GM18951 (cell line): ENCODE results near the gene RGS9.
"Not testable (repeated sequence)": the region's sequence is repeated elsewhere in the genome, so short reads cannot be mapped to it uniquely, and the experiment has no call there.

ENCODE experiments used
- POLR2A ChIP-seq: IDR thresholded peaks from 4 replicates; pipeline ENCODE4 v1.6.1; 2011; ENCODE audit warnings: mild to moderate bottlenecking; ENCODE audit not compliant: insufficient read length, insufficient read depth; ENCODE audit errors: extremely low read depth
- in situ Hi-C: fragments of 300-500 bp; cut with MboI; formaldehyde crosslinking; loops from one replicate; pipeline ENCODE4 v1.12.0; 2022; ENCODE audit warnings: low sequenced_read_pairs, mixed read lengths, inconsistent platforms; ENCODE audit not compliant: unreplicated experiment

Gene RGS9

DNA sequence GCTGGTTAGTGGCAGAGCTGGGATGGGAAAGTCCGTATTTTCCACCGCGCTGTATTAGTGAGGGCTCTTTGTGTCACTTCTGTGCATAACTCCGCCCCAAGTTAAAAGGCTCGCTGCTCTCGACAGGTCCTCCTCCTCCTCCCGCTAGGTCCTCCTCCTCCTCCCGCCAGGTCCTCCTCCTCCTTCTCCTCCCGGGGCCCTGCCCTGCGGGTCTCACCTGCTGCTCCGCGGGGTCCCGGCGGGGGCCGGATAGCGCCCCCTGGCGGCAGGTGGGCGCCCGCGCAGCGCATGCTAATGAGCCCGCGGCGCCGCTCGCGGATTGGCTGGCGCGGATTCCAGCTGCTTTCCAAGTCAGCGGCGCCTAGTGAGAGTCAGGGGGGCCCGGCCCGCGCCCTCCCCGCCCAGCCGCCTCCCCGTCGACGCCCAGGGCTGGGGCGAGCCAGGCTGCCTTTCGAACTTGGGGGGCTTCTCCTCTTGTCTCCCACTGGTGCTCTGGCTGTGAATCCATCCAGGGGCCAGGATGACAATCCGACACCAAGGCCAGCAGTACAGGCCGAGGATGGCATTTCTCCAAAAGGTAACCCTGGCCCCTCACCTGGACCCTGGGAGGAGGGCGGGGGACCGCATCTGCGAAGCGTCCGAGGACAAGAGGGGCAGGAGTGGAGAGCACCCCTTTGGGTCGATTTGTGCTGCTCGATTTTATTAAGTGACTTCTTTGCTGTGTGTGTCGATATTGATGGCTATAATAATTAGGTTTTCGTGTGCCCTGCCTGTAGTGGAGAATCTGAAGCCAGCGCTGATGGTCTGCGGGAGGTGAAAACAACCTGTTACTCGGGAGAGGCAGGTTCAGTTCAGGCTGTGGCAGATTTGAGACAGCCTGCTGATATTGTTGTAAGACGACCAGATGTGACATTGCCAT lies at the start of gene RGS9:
RGS9 (plus strand) TSS at position 350 of the 919 bp plus-strand sequence; CDS start at position 521, 171 bp downstream.
- in situ Hi-C loops, result no loop called here
- peak; percentile 26 for TF ChIP-seq POLR2A

DNA sequence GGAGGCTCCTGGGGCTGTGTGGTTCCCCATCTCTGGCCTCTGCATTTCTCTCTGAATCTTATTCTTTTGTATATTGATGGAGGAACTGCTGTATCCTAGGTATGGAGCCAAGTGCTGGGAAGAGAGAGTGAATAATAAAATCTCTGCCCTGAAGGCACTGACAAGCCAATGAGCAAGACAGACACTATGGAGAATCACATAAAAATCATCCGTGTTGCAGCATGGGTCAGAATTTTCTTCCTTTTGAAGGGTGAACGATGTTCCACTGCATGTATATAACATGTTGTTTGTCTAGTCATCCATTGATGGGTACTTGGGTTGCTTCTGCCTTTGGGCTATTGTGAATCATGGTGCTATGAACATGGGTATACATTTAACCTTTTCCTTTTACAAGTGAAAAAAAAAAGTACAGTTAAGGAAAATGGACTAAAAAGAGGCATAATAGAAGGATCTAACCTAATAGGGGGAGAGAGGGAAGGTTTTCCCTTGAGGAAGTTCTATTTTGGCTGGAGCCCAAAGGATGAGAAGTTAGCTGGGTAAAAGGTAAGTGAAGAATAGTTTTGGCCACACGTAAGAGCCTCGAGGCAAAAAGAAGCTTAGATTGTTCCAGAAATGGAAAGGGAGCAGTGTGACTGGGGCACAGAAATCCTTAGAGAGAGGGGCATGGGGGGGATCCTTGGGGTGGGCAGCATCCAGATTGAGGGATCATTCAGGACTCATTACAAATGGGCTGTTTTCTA lies 48.4 kb upstream of the RGS9 start:
- TF ChIP-seq POLR2A, result no peak
- in situ Hi-C loops, result no loop called here

DNA sequence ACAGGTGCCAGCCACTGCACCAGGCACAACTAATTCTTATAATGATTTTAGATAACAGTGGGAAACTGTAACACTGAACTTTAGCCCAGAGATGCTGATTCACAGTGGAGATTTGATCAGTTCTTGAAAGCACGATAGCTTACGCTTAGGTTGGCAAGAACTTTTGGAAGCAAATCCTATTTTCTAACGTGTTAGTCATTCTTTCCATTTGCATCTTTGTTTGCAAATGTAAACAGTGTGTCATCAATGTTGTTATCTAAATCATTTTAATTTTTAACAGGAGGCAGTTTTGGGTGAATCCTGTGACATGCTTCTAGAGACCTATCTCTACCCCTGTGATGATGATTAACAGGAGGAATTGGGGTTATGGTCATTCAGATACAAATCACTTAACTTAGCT lies 44.9 kb upstream of the RGS9 start:
- no peak for TF ChIP-seq POLR2A
- in situ Hi-C loops, result no loop called here

DNA sequence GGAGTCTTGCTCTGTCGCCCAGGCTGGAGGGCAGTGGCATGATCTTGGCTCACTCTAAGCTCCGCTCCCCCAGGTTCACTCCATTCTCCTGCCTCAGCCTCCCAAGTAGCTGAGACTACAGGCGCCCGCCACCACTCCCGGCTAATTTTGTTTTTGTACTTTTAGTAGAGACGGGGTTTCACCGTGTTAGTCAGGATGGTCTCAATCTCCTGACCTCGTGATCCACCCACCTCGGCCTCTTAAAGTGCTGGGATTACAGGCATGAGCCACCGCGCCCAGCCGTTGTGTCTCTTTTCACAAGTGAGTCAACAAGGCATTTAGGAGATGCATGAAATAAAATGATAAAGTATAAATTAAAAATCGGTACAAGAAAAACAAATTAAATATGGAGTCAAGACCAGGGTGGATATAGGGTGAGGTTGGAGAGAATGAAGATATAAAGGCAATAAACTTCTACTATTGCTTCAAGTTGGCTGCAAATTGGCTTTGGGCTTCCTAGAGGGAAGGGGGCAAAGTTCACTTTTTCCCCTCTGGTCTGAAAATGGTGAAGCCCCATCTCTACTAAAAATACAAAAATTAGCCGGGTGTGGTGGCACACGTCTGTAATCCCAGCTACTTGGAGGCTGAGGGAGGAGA lies 44.3 kb upstream of the RGS9 start:
- in situ Hi-C loops, result not testable (repeated sequence)

DNA sequence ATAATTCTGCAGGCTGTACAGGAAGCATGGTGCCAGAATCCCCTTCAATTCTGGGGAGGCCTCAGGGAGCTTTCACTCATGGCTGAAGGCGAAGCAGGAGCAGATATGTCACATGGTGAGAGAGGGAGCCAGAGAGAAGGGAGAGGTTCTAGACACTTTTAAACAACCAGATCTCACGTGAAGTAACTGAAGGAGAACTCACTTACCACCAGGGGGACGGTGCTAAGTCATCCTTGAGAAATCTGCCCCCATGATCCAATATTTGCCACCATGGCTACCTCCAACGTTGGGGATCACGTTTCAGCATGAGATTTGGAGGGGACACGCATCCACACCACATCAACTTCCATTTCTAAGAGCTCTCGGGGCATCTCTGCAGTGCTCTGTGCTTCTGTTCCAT lies 43.2 kb upstream of the RGS9 start:
- TF ChIP-seq POLR2A, result no peak
- in situ Hi-C loops, result no loop called here

DNA sequence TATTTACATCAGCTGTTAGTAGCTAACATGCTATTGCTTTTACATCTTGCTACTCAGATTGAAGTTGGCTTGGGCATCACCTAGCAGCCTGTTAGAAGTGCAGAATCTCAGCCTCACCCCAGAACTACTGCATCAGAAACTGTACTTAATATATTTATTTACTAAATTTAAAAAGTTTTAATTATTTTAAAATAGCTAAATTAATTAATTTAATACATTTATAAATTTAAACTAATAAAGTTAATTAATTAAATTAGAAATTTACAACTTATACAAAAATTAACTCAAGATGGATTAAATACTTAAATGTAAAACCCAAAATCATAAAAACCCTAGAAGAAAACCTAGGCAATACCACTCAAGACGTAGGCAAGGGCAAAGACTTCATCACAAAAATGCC lies 41.7 kb upstream of the RGS9 start:
- no peak for TF ChIP-seq POLR2A
- in situ Hi-C loops, result no loop called here

DNA sequence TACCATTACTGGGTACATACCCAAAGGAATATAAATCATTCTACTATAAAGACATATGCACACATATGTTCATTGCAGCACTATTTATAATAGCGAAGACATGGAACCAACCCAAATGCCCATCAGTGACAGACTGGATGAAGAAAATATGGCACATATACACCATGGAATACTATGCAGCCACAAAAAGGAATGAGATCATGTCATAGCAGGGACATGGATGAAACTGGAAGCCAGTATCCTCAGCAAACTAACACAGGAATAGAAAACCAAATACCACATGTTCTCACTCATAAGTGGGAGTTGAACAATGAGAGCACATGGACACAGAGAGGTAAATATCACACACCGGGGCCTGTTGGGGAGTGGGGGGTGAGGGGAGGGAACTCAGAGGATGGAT lies 40.8 kb upstream of the RGS9 start:
- in situ Hi-C loops, result not testable (repeated sequence)

DNA sequence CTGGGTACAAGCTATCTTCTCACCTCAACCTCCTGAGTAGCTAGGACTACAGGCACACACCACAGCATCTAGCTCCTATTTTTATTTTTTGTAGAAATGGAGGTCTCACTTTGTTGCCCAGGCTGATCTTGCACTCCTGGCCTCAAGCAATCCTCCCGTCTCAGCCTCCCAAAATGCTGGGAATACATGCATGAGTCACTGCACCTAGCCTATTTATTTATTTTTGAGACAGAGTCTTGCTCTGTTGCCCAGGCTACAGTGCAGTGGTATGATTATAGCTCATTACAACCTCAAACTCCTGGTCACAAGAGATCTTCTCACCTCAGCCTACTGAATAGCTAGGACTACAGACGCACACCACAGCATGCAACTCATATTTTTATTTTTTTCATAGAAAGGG lies 40.1 kb upstream of the RGS9 start:
- TF ChIP-seq POLR2A, result no peak
- in situ Hi-C loops, result no loop called here

DNA sequence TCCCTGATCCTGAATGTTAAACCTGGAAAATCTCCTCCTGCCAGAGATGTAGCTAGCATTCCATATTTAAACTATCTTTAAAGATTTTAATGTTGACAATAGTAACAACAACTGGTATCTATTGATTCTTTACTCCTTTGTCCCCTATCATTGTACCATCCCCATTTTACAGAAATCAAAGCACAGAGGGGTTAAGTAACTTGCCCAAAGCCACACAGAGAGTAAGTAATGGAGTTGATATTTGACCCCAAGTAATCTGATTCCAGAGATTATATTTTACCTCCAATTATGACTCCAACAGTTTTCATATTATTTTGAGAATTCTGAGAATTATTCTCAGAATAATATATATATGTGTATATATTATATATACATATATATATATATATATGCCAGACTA lies 37.7 kb upstream of the RGS9 start:
- in situ Hi-C loops, result no loop called here
- TF ChIP-seq POLR2A, result no peak

DNA sequence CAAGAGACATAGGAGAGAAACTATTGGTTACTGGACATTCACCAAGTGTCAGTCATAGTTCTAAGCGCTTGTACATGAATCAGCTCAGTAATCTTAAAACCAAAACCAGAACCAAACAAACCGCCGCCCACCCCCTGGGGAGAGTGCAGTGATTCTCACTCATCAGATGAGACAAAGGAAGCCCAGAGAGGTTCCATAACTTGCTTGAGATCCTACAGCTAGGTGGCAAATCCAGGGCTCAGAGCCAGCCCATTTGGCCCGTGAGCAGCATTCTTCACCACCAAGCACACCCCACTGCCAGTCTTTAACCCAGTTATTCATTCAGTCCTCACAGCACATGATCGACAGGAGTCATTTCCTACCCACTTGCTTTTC lies 37.2 kb upstream of the RGS9 start:
- in situ Hi-C loops, result no loop called here
- no peak for TF ChIP-seq POLR2A

DNA sequence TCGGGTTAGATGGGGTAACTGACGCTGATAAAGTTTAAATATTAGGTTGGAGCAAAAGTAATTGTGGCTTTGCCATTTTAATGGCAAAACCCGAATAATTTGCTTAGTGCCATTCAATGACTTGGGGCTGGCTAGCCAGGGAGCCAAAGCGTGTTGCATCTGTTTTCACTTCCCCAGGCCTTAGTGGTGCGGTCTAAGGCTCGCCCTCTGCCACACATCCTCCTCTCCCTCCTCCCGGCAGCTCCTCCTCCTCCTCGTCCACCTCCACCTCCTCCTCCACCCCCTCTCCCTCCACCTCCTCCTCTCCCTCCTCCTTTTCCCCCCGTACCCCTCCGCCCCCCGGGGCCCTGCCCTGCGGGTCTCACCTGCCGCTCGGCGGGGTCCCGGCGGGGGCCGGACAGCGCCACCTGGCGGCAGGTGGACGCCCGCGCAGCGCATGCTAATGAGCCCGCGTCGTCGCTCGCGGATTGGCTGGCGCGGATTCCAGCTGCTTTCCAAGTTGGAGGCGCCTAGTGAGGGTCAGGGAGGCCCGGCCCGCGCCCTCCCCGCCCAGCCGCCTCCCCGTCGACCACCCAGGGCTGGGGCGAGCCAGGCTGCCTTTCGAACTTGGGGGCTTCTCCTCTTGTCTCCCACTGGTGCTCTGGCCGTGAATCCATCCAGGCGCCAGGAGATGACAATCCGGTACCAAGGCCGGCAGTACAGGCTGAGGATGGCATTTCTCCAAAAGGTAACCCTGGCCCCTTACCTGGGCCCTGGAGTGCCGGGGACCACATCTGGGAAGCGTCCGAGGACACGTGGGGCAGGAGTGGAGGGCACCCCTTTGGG lies 36.6 kb upstream of the RGS9 start:
- in situ Hi-C loops, result no loop called here
- TF ChIP-seq POLR2A, result peak; percentile 31

DNA sequence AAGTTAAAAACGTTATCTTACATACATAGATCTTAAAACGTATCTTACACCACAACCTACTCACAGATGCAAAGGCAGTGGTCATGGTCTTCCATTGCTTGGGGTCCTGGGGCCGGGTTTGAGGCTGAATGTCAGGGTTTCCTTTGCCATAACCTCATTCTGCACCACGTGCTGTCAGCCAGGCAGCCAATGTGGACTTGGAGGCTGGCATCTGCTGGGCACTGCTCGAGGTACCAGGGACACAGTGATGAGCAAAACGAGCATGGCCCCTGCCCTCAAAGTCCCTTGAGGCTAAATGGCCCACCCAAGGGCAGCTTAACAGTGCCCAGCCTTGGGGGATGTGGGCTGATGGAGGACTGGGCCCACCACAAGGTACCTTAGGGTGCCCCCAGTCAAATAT lies 35.8 kb upstream of the RGS9 start:
- TF ChIP-seq POLR2A, result no peak
- in situ Hi-C loops, result no loop called here

DNA sequence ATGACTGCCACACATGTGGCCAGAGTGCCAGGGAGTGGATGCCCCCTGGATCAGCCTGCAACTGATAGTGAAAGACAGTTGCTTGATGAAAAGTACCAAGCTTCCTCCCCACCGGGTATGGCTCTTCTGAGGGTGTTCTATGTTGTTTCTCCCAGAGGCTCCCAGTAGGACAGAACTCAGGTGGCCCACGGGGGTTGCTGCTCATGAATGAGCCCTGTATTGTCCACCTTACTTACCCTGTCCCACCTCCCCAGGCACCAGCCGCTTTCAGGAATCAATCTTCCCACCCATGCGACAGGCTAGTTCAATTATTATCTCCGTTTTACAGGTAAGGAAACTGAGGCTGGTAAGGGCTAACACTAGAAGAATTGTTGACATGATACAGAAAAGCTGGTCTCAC lies 34.9 kb upstream of the RGS9 start:
- in situ Hi-C loops, result no loop called here
- TF ChIP-seq POLR2A, result no peak

DNA sequence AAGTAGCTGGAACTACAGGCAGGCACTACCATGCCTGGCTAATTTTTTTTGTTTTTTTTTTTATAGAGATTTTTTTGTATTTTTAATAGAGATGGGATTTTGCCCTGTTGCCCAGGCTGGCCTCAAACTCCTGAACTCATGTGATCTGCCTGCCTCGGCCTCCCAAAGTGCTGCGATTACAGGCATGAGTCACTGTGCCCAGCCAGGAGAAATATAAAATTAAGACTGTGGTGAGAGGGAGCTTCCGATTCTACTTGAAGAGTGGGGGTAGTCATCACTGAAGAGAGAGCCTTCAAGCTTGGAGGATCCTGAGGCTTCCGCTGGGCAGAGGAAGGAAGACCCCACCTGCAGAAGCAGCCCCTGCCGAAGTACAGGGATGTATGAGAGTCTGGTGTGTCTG lies 34.4 kb upstream of the RGS9 start:
- in situ Hi-C loops, result no loop called here

More for the DNA sequence above, 34.4 kb upstream of the RGS9 start:
- no peak for TF ChIP-seq POLR2A
